ENCODE data around the gene RNF214.

- TF ChIP-seq CTCF (IDR thresholded peaks at IDR 0.05) = no peak
- no peak for TF ChIP-seq POLR2A (IDR thresholded peaks at IDR 0.05)
Observed at GRCh38 chr11:117195761-117196160, 36.7 kb upstream of the RNF214 start.
